Measurements from ENCODE around the gene RIC1. TPM values are rescaled to one million over a fixed set of nuclear protein-coding genes. Genes with fewer than 3 reads are reported as not detected.
"Not testable (repeated sequence)": the region's sequence is repeated elsewhere in the genome, so short reads cannot be mapped to it uniquely, and the experiment has no call there.

The RIC1 gene
- total RNA-seq, 1 experiment from 2014 or later = 23.1 TPM

DNA sequence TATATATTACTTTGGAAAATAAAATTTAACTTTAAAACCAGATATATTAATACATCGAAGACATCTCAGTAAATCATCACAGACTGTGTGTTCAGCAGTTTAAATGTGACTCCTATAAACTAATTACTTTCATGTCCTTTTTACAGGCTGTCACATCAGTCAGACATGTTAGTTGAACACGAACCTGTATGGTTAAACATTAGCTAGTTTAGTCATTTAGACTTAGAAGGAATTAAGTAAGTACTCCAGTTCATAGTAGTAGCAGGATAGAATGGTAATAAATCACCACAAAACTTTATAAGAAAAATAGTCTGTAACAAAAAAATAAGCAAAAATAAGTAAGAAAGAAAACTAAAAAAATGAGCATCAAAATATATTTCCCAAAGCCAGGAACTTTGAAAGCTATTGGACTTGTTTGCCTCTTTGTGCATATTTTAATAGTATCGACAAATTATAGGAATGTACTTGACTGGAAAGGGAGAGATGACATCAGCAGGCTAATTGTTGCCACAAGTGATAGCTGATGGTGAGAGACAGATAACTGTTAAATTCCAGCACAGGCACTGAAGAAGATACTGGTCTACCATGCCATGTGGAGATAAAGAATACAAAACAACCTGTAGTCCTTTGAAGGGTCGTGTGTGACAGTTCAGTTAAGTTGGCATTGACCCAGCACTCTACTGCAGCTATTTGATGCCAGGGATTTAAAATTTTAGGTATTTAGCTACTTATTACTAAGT, 83.9 kb downstream of the RIC1 start:
- ChIA-PET CTCF (interaction anchor here (0.6 to 0.7 kb wide), 4 partner anchors 104 to 570 kb away, joined by 3 to 5 read pairs (median 4); no protein-coding TSS in a partner anchor), POLR2A (interaction anchor here (1.0 to 1.3 kb wide), 2 partner anchors 80 to 114 kb away, joined by 3 to 7 read pairs; no protein-coding TSS in a partner anchor)
- DNase-seq (ENCODE audit: unreplicated experiment) = no peak
- H3K9me3 Mint-ChIP-seq (ENCODE audit: unreplicated experiment) = peaks cover 10% of the 10 kb centered on the region
- H3K4me3 Mint-ChIP-seq (ENCODE audit: unreplicated experiment) = no peak overlapping the region
- peaks cover 6% of the 10 kb centered on the region for H3K4me1 Mint-ChIP-seq (ENCODE audit: insufficient read depth, unreplicated experiment)
- peaks cover 52% of the 10 kb centered on the region for H3K36me3 Mint-ChIP-seq (ENCODE audit: insufficient read depth, unreplicated experiment)
- no TSS peak for BruUV-seq (replicated peaks)
- no peak overlapping the region for H3K27ac Mint-ChIP-seq (ENCODE audit: low read depth, unreplicated experiment)
- no peaks in the 10 kb centered on the region for H3K27me3 Mint-ChIP-seq (ENCODE audit: insufficient read depth, unreplicated experiment)
- TF ChIP-seq, protein P1, sequence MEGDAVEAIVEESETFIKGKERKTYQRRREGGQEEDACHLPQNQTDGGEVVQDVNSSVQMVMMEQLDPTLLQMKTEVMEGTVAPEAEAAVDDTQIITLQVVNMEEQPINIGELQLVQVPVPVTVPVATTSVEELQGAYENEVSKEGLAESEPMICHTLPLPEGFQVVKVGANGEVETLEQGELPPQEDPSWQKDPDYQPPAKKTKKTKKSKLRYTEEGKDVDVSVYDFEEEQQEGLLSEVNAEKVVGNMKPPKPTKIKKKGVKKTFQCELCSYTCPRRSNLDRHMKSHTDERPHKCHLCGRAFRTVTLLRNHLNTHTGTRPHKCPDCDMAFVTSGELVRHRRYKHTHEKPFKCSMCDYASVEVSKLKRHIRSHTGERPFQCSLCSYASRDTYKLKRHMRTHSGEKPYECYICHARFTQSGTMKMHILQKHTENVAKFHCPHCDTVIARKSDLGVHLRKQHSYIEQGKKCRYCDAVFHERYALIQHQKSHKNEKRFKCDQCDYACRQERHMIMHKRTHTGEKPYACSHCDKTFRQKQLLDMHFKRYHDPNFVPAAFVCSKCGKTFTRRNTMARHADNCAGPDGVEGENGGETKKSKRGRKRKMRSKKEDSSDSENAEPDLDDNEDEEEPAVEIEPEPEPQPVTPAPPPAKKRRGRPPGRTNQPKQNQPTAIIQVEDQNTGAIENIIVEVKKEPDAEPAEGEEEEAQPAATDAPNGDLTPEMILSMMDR (IDR thresholded peaks at IDR 0.05; ENCODE audit: unreplicated experiment) = no peak
- intact Hi-C loops (cut with micrococcal nuclease) = no loop called here

DNA sequence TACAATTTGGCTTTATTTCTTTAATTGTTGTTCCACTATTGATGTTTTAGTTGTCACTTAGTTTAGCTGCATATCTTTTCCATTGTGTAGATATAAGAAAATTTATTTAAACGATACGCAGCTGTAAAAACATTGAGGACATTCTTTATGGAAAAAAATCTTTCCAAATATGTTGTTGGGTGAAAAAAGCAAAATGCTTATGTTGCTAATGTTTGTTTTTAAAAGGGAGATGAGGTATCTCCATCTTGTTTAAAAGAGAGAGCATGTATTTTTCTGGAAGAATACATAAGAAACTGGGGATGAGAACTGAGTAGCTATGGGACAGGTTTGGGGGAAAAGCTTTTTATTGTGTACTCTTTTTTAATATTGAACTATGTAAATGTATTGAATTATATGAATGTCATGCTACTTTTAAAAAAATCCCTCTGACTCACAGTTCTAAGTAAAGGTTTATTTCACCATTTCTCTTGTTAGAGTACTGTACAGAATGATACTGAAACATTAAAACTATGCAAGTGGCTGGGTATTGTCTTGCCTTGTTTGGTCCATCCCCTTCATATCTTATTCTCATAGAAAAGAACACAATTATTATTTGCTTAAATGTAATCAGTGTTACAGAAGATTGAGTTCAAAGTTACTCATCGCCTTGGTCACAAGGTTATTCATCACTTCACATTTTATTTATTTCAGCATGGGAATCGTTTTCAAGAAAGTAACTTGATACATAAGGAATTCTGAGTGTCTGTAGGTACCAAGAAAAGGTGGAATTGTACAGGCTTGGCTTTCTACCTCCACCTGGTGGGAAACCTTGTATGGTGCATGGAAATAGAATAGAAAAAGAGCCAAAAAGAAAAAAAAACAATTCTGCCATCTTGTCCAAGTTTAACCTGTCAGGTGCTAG, 85.8 kb downstream of the RIC1 start:
- Mint-ChIP-seq H3K27me3 (ENCODE audit: insufficient read depth, unreplicated experiment) (no peaks in the 10 kb centered on the region), H3K4me3 (ENCODE audit: unreplicated experiment) (no peak overlapping the region), H3K4me1 (ENCODE audit: insufficient read depth, unreplicated experiment) (peaks cover 6% of the 10 kb centered on the region), H3K9me3 (ENCODE audit: unreplicated experiment) (no peaks in the 10 kb centered on the region), H3K36me3 (ENCODE audit: insufficient read depth, unreplicated experiment) (peaks cover 51% of the 10 kb centered on the region), H3K27ac (ENCODE audit: low read depth, unreplicated experiment) (peak overlapping the region; percentile 47)
- TF ChIP-seq, protein P1 (IDR thresholded peaks at IDR 0.05; ENCODE audit: unreplicated experiment) = peak; percentile 70
- ChIA-PET CTCF (interaction anchor here (0.6 to 1.2 kb wide), 7 partner anchors 55 to 1335 kb away, joined by 3 to 4 read pairs (median 3); partner anchors contain the start of gene CD274), POLR2A (interaction anchor here (0.8 to 0.9 kb wide), 2 partner anchors 93 to 265 kb away, joined by 3 to 5 read pairs; partner anchors contain the start of gene CD274)
- no TSS peak for BruUV-seq (replicated peaks)
- intact Hi-C loops (cut with micrococcal nuclease) = loop anchor here (1.0 kb wide), 3 partner anchors 85 to 264 kb away; partner anchors contain the start of genes CD274 and RIC1
- peak; percentile 60 for DNase-seq (ENCODE audit: unreplicated experiment)

DNA sequence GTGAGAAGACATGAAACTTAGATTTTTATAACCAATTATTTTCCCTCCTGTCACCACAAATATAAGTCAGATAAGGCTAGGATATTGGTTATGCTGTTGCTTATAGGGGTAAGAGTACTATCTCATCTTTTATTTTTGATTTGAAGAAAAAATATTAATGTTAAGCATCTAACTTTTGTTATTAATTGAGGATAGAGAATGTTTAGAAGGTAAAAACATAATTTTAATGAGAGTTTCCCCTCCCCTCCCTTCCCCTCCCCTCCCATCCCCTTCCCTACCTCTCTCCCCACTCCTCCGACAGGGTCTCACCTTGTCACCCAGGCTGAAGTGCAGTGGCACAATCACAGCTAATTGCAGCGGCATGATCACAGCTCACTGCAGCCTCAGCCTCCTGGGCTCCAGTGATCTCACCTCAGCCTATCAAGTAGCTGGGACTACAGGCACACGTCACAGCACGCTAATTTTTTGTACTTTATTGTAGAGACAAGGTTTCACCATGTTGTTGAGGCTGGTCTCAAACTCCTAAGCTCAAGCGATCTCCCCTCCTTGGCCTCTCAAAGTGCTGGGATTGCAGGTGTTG, 86.7 kb downstream of the RIC1 start:
- no peaks in the 10 kb centered on the region for H3K27me3 Mint-ChIP-seq (ENCODE audit: insufficient read depth, unreplicated experiment)
- TF ChIP-seq, protein P1 (IDR thresholded peaks at IDR 0.05; ENCODE audit: unreplicated experiment) = no peak
- CTCF ChIA-PET = interaction anchor here (0.6 to 1.3 kb wide), 10 partner anchors 10 to 311 kb away, joined by 3 to 10 read pairs (median 4); partner anchors contain the start of gene CD274

DNA sequence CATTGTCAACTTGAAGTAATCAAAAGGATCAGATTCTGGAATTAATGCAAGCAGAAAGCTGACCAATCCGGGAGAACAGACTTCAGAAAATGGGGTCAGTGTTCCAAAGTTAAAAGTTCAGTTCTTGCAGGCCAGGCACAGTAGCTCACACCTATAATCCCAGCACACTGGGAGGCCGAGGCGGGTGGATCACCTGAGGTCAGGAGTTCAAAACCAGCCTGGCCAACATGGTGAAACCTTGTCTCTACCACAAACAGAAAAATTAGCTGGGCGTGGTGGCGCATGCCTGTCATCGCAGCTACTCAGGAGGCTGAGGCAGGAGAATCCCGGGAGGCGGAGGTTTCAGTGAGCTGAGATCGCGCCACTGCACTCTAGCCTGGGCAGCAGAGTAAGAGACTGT, 88.5 kb downstream of the RIC1 start:
- ChIA-PET CTCF (interaction anchor here (0.6 to 1.9 kb wide), 3 partner anchors 11 to 128 kb away, joined by 4 to 11 read pairs (median 4); no protein-coding TSS in a partner anchor), POLR2A (interaction anchor here (0.8 to 1.5 kb wide), 4 partner anchors 11 to 280 kb away, joined by 3 to 4 read pairs (median 4); partner anchors contain the start of genes PLGRKT and RIC1)
- H3K27me3 Mint-ChIP-seq (ENCODE audit: insufficient read depth, unreplicated experiment); H3K9me3 Mint-ChIP-seq (ENCODE audit: unreplicated experiment); DNase-seq (ENCODE audit: unreplicated experiment); H3K4me3 Mint-ChIP-seq (ENCODE audit: unreplicated experiment); BruUV-seq (replicated peaks); H3K27ac Mint-ChIP-seq (ENCODE audit: low read depth, unreplicated experiment); H3K4me1 Mint-ChIP-seq (ENCODE audit: insufficient read depth, unreplicated experiment); intact Hi-C loops (cut with micrococcal nuclease): not testable (repeated sequence)
- H3K36me3 Mint-ChIP-seq (ENCODE audit: insufficient read depth, unreplicated experiment) = peaks cover 60% of the 10 kb centered on the region

More for the DNA sequence above, 86.7 kb downstream of the RIC1 start:
- H3K4me1 Mint-ChIP-seq (ENCODE audit: insufficient read depth, unreplicated experiment) = peaks cover 6% of the 10 kb centered on the region
- BruUV-seq (replicated peaks) = no TSS peak
- DNase-seq (ENCODE audit: unreplicated experiment) = no peak
- intact Hi-C loops (cut with micrococcal nuclease) = loop anchor here (1.0 kb wide), 3 partner anchors 86 to 265 kb away; partner anchors contain the start of genes CD274 and RIC1
- POLR2A ChIA-PET = interaction anchor here (0.7 to 1.2 kb wide), 2 partner anchors 8 to 107 kb away, joined by 3 to 7 read pairs; no protein-coding TSS in a partner anchor
- H3K36me3 Mint-ChIP-seq (ENCODE audit: insufficient read depth, unreplicated experiment) = peaks cover 58% of the 10 kb centered on the region
- H3K27ac Mint-ChIP-seq (ENCODE audit: low read depth, unreplicated experiment) = peak overlapping the region; percentile 47
- no peaks in the 10 kb centered on the region for H3K9me3 Mint-ChIP-seq (ENCODE audit: unreplicated experiment)
- H3K4me3 Mint-ChIP-seq (ENCODE audit: unreplicated experiment) = no peak overlapping the region
